GM12878 (cell line): ENCODE measurements around the gene HCK. TPM values are rescaled to one million over a fixed set of nuclear protein-coding genes. Genes with fewer than 3 reads are reported as not detected.
A peak's percentile ranks its signal among the peaks of the same experiment; 100 is the strongest.

ENCODE experiments used
- BHLHE40 ChIP-seq, 2 experiments: fragments of 450-650 bp in 1 of 2; IDR thresholded peaks; 2 replicates each; pipeline ENCODE4 v1.6.1; 2011 to 2017; ENCODE audit warnings: low read depth in 2 of 2, borderline replicate concordance in 1 of 2, improper control_type of control experiment in 1 of 2, low read length in 1 of 2, mild to moderate bottlenecking in 1 of 2
- E2F8 ChIP-seq: fragments of 450-650 bp; IDR thresholded peaks from 2 replicates; pipeline ENCODE4 v1.6.1; 2018; ENCODE audit warnings: mild to moderate bottlenecking, low read depth, moderate library complexity; ENCODE audit not compliant: partially characterized antibody
- E4F1 ChIP-seq: fragments of 450-650 bp; IDR thresholded peaks from 2 replicates; pipeline ENCODE4 v1.6.1; 2018; ENCODE audit warnings: borderline replicate concordance, mild to moderate bottlenecking; ENCODE audit not compliant: partially characterized antibody
- MYB ChIP-seq: fragments of 150-350 bp; IDR thresholded peaks from 2 replicates; pipeline ENCODE4 v1.6.1; 2014; ENCODE audit warnings: mild to moderate bottlenecking, low read depth, low read length, borderline replicate concordance
- NR2F1 ChIP-seq: fragments of 450-650 bp; conservative IDR thresholded peaks from 2 replicates; pipeline ENCODE4 v1.6.1; 2017; ENCODE audit warnings: mild to moderate bottlenecking
- PBX3 ChIP-seq: IDR thresholded peaks from 2 replicates; pipeline ENCODE4 v1.6.1; 2011; ENCODE audit warnings: mild to moderate bottlenecking, low read depth, low read length, moderate library complexity; ENCODE audit not compliant: insufficient replicate concordance
- RUNX3 ChIP-seq: IDR thresholded peaks from 2 replicates; pipeline ENCODE4 v1.6.1; 2012; ENCODE audit warnings: low read length, inconsistent platforms
- SKIL ChIP-seq: fragments of 450-650 bp; IDR thresholded peaks from 2 replicates; pipeline ENCODE4 v1.6.1; 2017; ENCODE audit warnings: mild to moderate bottlenecking, low read depth, inconsistent platforms; ENCODE audit not compliant: poor library complexity, severe bottlenecking
- polyA plus RNA-seq, 11 experiments: library from polyadenylated mRNA; depleted of rRNA in 4 of 11; unstranded in 6 of 11; stranded (reverse) in 5 of 11; fragments of >200 nt; fragmentation: Nextera tagmentation in 4 of 11; fragmentation: Illumina TruSeq in 1 of 11; extraction: Ambion mirVana in 4 of 11; extraction: Trizol in 1 of 11; gene quantifications; 1 replicate in 1 of 11; 2 replicates in 10 of 11; pipeline versions ENCODE4 v1.2.1 to v1.2.3, GENCODE V29; 2011 to 2016; ENCODE audit warnings: inconsistent platforms in 2 of 11, missing spikeins in 2 of 11, low read depth in 1 of 11
- total RNA-seq, 4 experiments: library from RNA; depleted of rRNA in 3 of 4; stranded (reverse); fragments of >200 nt in 3 of 4; fragmentation: Illumina TruSeq in 1 of 4; extraction: Trizol in 1 of 4; gene quantifications; 2 replicates each; pipeline versions ENCODE4 v1.2.1 to v1.2.3, GENCODE V29; 2013 to 2021
- TF ChIP-seq, protein P1 (sequence below): fragments of 450-650 bp; IDR thresholded peaks from 2 replicates; pipeline ENCODE4 v1.6.1; 2017; ENCODE audit warnings: mild to moderate bottlenecking, moderate library complexity
- TF ChIP-seq, protein P2 (sequence below): fragments of 450-650 bp; IDR thresholded peaks from 2 replicates; pipeline ENCODE4 v1.6.1; 2017; ENCODE audit warnings: mild to moderate bottlenecking, moderate library complexity

The HCK gene
- total and polyA plus RNA-seq, 10 of the 15 experiments (the other 5 are each of a cell fraction or from before 2014, with no cell fraction given): 1.3 to 30.3 (median 18.5) TPM

DNA sequence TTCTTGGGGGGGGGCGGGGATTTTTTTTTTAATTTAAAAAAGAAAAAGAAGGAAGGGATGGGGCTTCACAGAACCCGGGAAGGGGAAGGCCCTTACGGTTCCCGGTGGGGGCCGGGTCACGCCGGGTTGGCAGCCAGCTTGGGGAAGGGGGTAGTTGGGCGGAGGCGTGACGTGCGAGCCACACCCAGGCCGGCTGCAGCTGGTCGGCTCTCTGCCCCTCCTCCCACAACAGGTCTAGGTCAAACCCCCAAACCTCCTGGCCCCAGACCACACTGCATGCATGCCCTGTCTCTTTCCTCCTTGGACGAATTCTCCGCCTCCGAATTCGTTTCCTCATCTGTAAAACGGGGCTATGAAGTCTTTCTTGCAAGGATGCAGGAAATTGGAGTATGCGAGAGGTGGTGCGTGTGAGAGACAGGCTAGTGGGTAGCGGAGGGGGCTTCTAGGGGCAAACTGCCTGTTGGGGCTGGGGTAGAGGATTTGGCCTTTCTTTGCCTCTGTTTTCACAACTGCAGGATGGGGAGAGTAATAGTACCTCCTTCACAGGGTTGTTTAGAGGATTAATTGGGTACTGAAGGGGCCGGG is 828 bp downstream of the HCK start (continued):
- TF ChIP-seq RUNX3 (peak; percentile 71), E2F8 (no peak), SKIL (peak; percentile 14), BHLHE40 (IDR thresholded peaks at IDR 0.05; ENCODE audit: borderline replicate concordance in 1 of 2, low read depth in 2 of 2, low read length in 1 of 2) (peak in 1 of 2 experiments; percentile 73; a peak in 2 of 4 replicates), MYB (no peak), NR2F1 (peak; percentile 93), PBX3 (no peak), E4F1 (no peak)
- TF ChIP-seq, protein P1, sequence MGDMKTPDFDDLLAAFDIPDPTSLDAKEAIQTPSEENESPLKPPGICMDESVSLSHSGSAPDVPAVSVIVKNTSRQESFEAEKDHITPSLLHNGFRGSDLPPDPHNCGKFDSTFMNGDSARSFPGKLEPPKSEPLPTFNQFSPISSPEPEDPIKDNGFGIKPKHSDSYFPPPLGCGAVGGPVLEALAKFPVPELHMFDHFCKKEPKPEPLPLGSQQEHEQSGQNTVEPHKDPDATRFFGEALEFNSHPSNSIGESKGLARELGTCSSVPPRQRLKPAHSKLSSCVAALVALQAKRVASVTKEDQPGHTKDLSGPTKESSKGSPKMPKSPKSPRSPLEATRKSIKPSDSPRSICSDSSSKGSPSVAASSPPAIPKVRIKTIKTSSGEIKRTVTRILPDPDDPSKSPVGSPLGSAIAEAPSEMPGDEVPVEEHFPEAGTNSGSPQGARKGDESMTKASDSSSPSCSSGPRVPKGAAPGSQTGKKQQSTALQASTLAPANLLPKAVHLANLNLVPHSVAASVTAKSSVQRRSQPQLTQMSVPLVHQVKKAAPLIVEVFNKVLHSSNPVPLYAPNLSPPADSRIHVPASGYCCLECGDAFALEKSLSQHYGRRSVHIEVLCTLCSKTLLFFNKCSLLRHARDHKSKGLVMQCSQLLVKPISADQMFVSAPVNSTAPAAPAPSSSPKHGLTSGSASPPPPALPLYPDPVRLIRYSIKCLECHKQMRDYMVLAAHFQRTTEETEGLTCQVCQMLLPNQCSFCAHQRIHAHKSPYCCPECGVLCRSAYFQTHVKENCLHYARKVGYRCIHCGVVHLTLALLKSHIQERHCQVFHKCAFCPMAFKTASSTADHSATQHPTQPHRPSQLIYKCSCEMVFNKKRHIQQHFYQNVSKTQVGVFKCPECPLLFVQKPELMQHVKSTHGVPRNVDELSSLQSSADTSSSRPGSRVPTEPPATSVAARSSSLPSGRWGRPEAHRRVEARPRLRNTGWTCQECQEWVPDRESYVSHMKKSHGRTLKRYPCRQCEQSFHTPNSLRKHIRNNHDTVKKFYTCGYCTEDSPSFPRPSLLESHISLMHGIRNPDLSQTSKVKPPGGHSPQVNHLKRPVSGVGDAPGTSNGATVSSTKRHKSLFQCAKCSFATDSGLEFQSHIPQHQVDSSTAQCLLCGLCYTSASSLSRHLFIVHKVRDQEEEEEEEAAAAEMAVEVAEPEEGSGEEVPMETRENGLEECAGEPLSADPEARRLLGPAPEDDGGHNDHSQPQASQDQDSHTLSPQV: no peak
- TF ChIP-seq, protein P2, sequence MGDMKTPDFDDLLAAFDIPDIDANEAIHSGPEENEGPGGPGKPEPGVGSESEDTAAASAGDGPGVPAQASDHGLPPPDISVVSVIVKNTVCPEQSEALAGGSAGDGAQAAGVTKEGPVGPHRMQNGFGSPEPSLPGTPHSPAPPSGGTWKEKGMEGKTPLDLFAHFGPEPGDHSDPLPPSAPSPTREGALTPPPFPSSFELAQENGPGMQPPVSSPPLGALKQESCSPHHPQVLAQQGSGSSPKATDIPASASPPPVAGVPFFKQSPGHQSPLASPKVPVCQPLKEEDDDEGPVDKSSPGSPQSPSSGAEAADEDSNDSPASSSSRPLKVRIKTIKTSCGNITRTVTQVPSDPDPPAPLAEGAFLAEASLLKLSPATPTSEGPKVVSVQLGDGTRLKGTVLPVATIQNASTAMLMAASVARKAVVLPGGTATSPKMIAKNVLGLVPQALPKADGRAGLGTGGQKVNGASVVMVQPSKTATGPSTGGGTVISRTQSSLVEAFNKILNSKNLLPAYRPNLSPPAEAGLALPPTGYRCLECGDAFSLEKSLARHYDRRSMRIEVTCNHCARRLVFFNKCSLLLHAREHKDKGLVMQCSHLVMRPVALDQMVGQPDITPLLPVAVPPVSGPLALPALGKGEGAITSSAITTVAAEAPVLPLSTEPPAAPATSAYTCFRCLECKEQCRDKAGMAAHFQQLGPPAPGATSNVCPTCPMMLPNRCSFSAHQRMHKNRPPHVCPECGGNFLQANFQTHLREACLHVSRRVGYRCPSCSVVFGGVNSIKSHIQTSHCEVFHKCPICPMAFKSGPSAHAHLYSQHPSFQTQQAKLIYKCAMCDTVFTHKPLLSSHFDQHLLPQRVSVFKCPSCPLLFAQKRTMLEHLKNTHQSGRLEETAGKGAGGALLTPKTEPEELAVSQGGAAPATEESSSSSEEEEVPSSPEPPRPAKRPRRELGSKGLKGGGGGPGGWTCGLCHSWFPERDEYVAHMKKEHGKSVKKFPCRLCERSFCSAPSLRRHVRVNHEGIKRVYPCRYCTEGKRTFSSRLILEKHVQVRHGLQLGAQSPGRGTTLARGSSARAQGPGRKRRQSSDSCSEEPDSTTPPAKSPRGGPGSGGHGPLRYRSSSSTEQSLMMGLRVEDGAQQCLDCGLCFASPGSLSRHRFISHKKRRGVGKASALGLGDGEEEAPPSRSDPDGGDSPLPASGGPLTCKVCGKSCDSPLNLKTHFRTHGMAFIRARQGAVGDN: peak; percentile 64
